HCT116 (cell line): ENCODE results near the gene LAPTM4A. TPM values are rescaled to one million over a fixed set of nuclear protein-coding genes. Genes with fewer than 3 reads are reported as not detected.

ENCODE experiments used
- ATAC-seq: fragments of 200-7000 bp; cut with Tn5 transposase; 2 replicates; pipeline ENCODE4 v1.9.1; 2020; ENCODE audit warnings: mild to moderate bottlenecking, moderate library complexity
- BruUV-seq: library from RNA; stranded (reverse); fragments of 400-500 nt; replicated peaks from 2 replicates; lab custom pipeline; 2021; lab: Mats Ljungman, UMichigan
- CTCF ChIA-PET: fragments of 300-600 bp; sonication (Branson Sonifier 250); formaldehyde crosslinking; loops from one replicate; lab custom pipeline; 2021; ENCODE audit warnings: antibody characterized with exemption; lab: Charles Lee
- POLR2A ChIA-PET: fragments of 300-600, 350-600 bp; sonication (Branson Sonifier 250); formaldehyde crosslinking; loops from one replicate; lab custom pipeline; 2021; ENCODE audit warnings: antibody characterized with exemption; lab: Charles Lee
- RAD21 ChIA-PET, 2 experiments: fragments of 300-600 bp; sonication (Branson Sonifier 250); formaldehyde crosslinking; loops; one replicate each; lab custom pipeline; 2023; ENCODE audit warnings: low total read pairs in 2 of 2; ENCODE audit not compliant: uncharacterized antibody in 2 of 2, unreplicated experiment in 2 of 2, low non-redundant PET in 1 of 2; lab: Charles Lee
- DNase-seq: peaks from one replicate; pipeline ENCODE4 v3.0.0-alpha.2; 2010; ENCODE audit warnings: low read depth, low spot score
- H2AFZ ChIP-seq: fragments of 200-600 bp; shearing (Covaris generic), sonication (generic); 2 replicates; pipeline ENCODE4 v1.6.1; 2017; ENCODE audit warnings: low read depth, mixed run types, mixed read lengths, antibody characterized with exemption, low read length; ENCODE audit not compliant: poor library complexity, severe bottlenecking
- H3K27ac ChIP-seq: 2 replicates; pipeline ENCODE4 v1.5.1; 2012; ENCODE audit warnings: low read depth, low read length
- H3K27me3 ChIP-seq: fragments of 200-600 bp; sonication (generic); 2 replicates; pipeline ENCODE4 v1.6.1; 2016; ENCODE audit warnings: mixed run types, low read length, mixed read lengths; ENCODE audit not compliant: insufficient read depth
- H3K36me3 ChIP-seq, 2 experiments: fragments of 200-500 bp in 1 of 2; fragments of 200-600 bp in 1 of 2; sonication (Bioruptor generic) in 1 of 2; sonication (generic) in 1 of 2; 2 replicates each; pipeline versions ENCODE4 v1.5.1 to v1.6.1; 2014 to 2016; ENCODE audit warnings: low read length in 2 of 2, inconsistent platforms in 1 of 2, mixed read lengths in 1 of 2, mixed run types in 1 of 2; ENCODE audit not compliant: insufficient read depth in 2 of 2, control insufficient read depth in 1 of 2
- H3K4me1 ChIP-seq, 2 experiments: fragments of 200-600 bp in 1 of 2; sonication (generic) in 1 of 2; 2 replicates each; pipeline versions ENCODE4 v1.5.1 to v1.6.1; 2012 to 2017; ENCODE audit warnings: low read length in 2 of 2, inconsistent platforms in 1 of 2, mild to moderate bottlenecking in 1 of 2, mixed read lengths in 1 of 2, mixed run types in 1 of 2, moderate library complexity in 1 of 2; ENCODE audit not compliant: insufficient read depth in 2 of 2, control insufficient read depth in 1 of 2
- H3K4me2 ChIP-seq: fragments of 200-600 bp; sonication (generic); 2 replicates; pipeline ENCODE4 v1.6.1; 2017; ENCODE audit warnings: mixed run types, low read length, mixed read lengths
- H3K4me3 ChIP-seq, 2 experiments: fragments of 200-600 bp in 1 of 2; sonication (generic) in 1 of 2; replicated peaks in 1 of 2; 2 replicates each; pipeline ENCODE4 v1.5.1; 2011 to 2016; ENCODE audit warnings: low read length in 2 of 2, control low read depth in 1 of 2, low read depth in 1 of 2, mild to moderate bottlenecking in 1 of 2, mixed read lengths in 1 of 2, mixed run types in 1 of 2
- H3K79me2 ChIP-seq: fragments of 200-600 bp; sonication (generic); 2 replicates; pipeline ENCODE4 v1.6.1; 2017; ENCODE audit warnings: mild to moderate bottlenecking, mixed run types, low read length, moderate library complexity, mixed read lengths; ENCODE audit not compliant: insufficient read depth
- H3K9ac ChIP-seq: fragments of 200-600 bp; sonication (generic); 2 replicates; pipeline ENCODE4 v1.6.1; 2016; ENCODE audit warnings: low read length, mixed read lengths
- H3K9me2 ChIP-seq: fragments of 200-600 bp; sonication (generic), shearing (Covaris generic); 2 replicates; pipeline ENCODE4 v1.6.1; 2017; ENCODE audit warnings: mixed run types, mild to moderate bottlenecking, moderate library complexity; ENCODE audit not compliant: insufficient read depth
- H3K9me3 ChIP-seq, 2 experiments: fragments of 200-500 bp in 1 of 2; fragments of 200-600 bp in 1 of 2; sonication (Bioruptor generic) in 1 of 2; sonication (generic) in 1 of 2; 2 replicates each; pipeline ENCODE4 v1.6.1; 2014 to 2017; ENCODE audit warnings: low read length in 2 of 2, mixed read lengths in 2 of 2, inconsistent platforms in 1 of 2, low read depth in 1 of 2, mild to moderate bottlenecking in 1 of 2, mixed run types in 1 of 2, moderate library complexity in 1 of 2; ENCODE audit not compliant: control insufficient read depth in 1 of 2, insufficient read depth in 1 of 2
- H4K20me1 ChIP-seq: fragments of 200-600 bp; sonication (generic), shearing (Covaris generic); 2 replicates; pipeline ENCODE4 v1.6.1; 2017; ENCODE audit warnings: mixed run types, mild to moderate bottlenecking, moderate library complexity; ENCODE audit not compliant: insufficient read depth
- CBX3 ChIP-seq: IDR thresholded peaks from 2 replicates; pipeline ENCODE4 v1.6.1; 2012; ENCODE audit warnings: low read depth
- EGR1 ChIP-seq: IDR thresholded peaks from 2 replicates; pipeline ENCODE4 v1.6.1; 2012; ENCODE audit warnings: low read depth
- ELF1 ChIP-seq: IDR thresholded peaks from 2 replicates; pipeline ENCODE4 v1.6.1; 2012; ENCODE audit warnings: low read depth, borderline replicate concordance
- FOSL1 ChIP-seq: IDR thresholded peaks from 2 replicates; pipeline ENCODE4 v1.6.1; 2012; ENCODE audit warnings: low read depth
- JUND ChIP-seq: IDR thresholded peaks from 2 replicates; pipeline ENCODE4 v1.6.1; 2012
- POLR2A ChIP-seq: IDR thresholded peaks from 2 replicates; pipeline ENCODE4 v1.7.0; 2011; ENCODE audit warnings: borderline replicate concordance; ENCODE audit not compliant: insufficient read depth, insufficient read length; ENCODE audit errors: extremely low read depth
- POLR2AphosphoS5 ChIP-seq: IDR thresholded peaks from 2 replicates; pipeline ENCODE4 v1.6.1; 2011; ENCODE audit warnings: mild to moderate bottlenecking, low read depth, low read length, moderate library complexity
- SP1 ChIP-seq: IDR thresholded peaks from 2 replicates; pipeline ENCODE4 v1.6.1; 2012; ENCODE audit warnings: low read depth
- SRF ChIP-seq: IDR thresholded peaks from 2 replicates; pipeline ENCODE4 v1.6.1; 2012; ENCODE audit warnings: low read depth
- TCF7L2 ChIP-seq: IDR thresholded peaks from 2 replicates; pipeline ENCODE4 v1.7.0; 2011; ENCODE audit warnings: borderline replicate concordance, inconsistent platforms; ENCODE audit not compliant: insufficient read depth, insufficient read length; ENCODE audit errors: extremely low read depth
- YY1 ChIP-seq: IDR thresholded peaks from 2 replicates; pipeline ENCODE4 v1.6.1; 2011; ENCODE audit warnings: low read length, low read depth, moderate library complexity, mild to moderate bottlenecking; ENCODE audit not compliant: insufficient replicate concordance; ENCODE audit errors: extremely low read depth
- ZNF274 ChIP-seq: fragments of 200-500 bp; sonication (Bioruptor generic); IDR thresholded peaks from 2 replicates; pipeline ENCODE4 v1.6.1; 2014; ENCODE audit warnings: mild to moderate bottlenecking, low read depth, low read length, inconsistent platforms
- intact Hi-C: fragments of 100-400 bp; cut with micrococcal nuclease; formaldehyde crosslinking; loops from 2 replicates; pipeline ENCODE4 v1.10.0; 2022
- total RNA-seq: library from RNA; stranded (reverse); gene quantifications from one replicate; pipeline ENCODE4 v1.2.1, GENCODE V29; 2021; ENCODE audit not compliant: unreplicated experiment
- TF ChIP-seq, protein P1 (sequence below): IDR thresholded peaks from 2 replicates; pipeline ENCODE4 v1.6.1; 2012
- TF ChIP-seq, protein P2 (sequence below): IDR thresholded peaks from 2 replicates; pipeline ENCODE4 v1.6.1; 2012
- TF ChIP-seq, protein P3 (sequence below): IDR thresholded peaks from 2 replicates; pipeline ENCODE4 v1.6.1; 2011; ENCODE audit warnings: mild to moderate bottlenecking, low read length, moderate library complexity; ENCODE audit not compliant: insufficient replicate concordance; ENCODE audit errors: extremely low read depth
- TF ChIP-seq, protein P4 (sequence below): IDR thresholded peaks from 2 replicates; pipeline ENCODE4 v1.6.1; 2012; ENCODE audit warnings: low read depth

The LAPTM4A gene
- total RNA-seq, 1 experiment from 2014 or later, result 84.5 TPM

DNA sequence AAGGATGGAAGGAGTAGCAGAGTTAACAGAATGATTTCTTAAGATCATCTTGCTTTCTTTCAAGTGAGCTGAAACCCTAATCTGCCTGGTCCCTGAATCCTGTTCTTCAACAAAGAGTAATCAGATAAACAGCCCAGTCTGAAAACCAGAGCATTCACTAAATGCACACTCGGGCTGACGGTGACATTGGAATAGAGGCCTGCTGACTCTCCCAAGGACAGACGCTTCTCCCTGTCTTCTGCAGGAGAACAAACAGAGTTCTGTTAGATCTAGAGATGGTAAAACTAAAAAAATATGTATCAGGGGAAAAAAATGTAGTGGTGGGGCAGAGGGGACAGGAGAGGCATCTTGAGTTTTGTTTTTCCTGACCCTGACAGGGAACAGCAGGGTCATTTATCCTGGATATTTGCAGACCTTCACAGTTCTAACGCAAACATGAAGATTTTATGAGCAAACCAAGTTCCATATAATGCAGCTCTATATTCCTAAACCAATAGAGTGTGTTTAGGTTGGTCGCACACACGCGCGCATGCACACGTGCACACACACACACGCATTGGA lies 46.3 kb downstream of the LAPTM4A start:
- H3K36me3 ChIP-seq, result no peaks in the 10 kb centered on the region
- TF ChIP-seq ZNF274, result no peak
- TF ChIP-seq, protein P1, sequence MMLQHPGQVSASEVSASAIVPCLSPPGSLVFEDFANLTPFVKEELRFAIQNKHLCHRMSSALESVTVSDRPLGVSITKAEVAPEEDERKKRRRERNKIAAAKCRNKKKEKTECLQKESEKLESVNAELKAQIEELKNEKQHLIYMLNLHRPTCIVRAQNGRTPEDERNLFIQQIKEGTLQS, result no peak
- TF ChIP-seq EGR1, result no peak
- no peak for TF ChIP-seq POLR2AphosphoS5
- no peak for TF ChIP-seq CBX3
- no peak for TF ChIP-seq SP1
- TF ChIP-seq SRF, result no peak
- no peak for TF ChIP-seq ELF1
- no peak for TF ChIP-seq TCF7L2
- no peak for TF ChIP-seq POLR2A
- TF ChIP-seq JUND, result no peak
- no peaks in the 10 kb centered on the region for H3K79me2 ChIP-seq
- no peak overlapping the region for H3K9ac ChIP-seq
- no peak overlapping the region for H3K4me2 ChIP-seq
- no peaks in the 10 kb centered on the region for H3K9me2 ChIP-seq
- CTCF ChIA-PET, result no interaction called here
- ATAC-seq (no peak), DNase-seq (no peak)
- H3K4me1 ChIP-seq, result no peaks in the 10 kb centered on the region
- H4K20me1 ChIP-seq, result no peaks in the 10 kb centered on the region
- no peaks in the 10 kb centered on the region for H3K27me3 ChIP-seq
- RAD21 ChIA-PET, result no interaction called here
- H3K9me3 ChIP-seq, result no peaks in the 10 kb centered on the region
- H3K27ac ChIP-seq, result no peak overlapping the region
- no TSS peak for BruUV-seq
- intact Hi-C loops, result no loop called here
- H2AFZ ChIP-seq, result no peak overlapping the region
- POLR2A ChIA-PET, result no interaction called here
- H3K4me3 ChIP-seq, result no peak overlapping the region

DNA sequence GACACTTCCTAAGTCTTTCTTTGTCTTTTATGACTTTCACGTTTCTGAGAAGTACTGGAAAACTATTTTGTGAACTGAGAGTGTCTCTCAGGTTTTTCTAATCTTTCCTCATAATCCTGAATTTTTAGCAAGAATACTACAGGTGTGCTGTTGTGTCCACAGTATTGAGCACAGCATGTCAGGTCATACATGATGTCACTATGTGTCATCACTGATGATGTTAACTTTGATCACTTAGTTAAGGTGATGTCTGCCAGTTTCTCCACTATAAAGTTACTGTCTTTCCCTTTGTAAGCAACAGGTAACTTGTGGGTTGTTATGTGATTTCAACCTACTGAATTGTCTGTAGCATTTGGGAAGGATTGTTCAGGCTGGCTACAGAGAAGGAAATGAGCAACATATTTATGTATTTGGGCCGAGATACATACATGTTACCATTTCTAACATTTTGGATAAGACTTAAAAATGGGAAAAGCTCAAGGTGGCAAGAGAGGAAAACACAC lies 50.0 kb downstream of the LAPTM4A start:
- ATAC-seq, result no peak
- ChIA-PET CTCF (interaction anchor here (1.8 kb wide), 1 partner anchor 14 kb away, joined by 9 read pairs; no protein-coding TSS in a partner anchor), RAD21 (no interaction called here), POLR2A (no interaction called here)
- no peak overlapping the region for H3K27ac ChIP-seq
- H3K4me3 ChIP-seq, result no peak overlapping the region
- H3K79me2 ChIP-seq, result no peaks in the 10 kb centered on the region
- H3K36me3 ChIP-seq, result no peaks in the 10 kb centered on the region
- H3K4me2 ChIP-seq, result no peak overlapping the region
- H3K9me3 ChIP-seq, result no peaks in the 10 kb centered on the region
- DNase-seq, result no peak
- H2AFZ ChIP-seq, result no peak overlapping the region
- no TSS peak for BruUV-seq
- no peaks in the 10 kb centered on the region for H4K20me1 ChIP-seq
- intact Hi-C loops, result no loop called here
- H3K9ac ChIP-seq, result no peak overlapping the region
- no peaks in the 10 kb centered on the region for H3K4me1 ChIP-seq
- H3K9me2 ChIP-seq, result no peaks in the 10 kb centered on the region
- H3K27me3 ChIP-seq, result no peaks in the 10 kb centered on the region
- TF ChIP-seq, protein P2, sequence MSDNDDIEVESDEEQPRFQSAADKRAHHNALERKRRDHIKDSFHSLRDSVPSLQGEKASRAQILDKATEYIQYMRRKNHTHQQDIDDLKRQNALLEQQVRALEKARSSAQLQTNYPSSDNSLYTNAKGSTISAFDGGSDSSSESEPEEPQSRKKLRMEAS, result no peak
- TF ChIP-seq FOSL1 (0 out of 2 replicates have a peak, but pooled peaks have one; percentile 16), YY1 (no peak), SP1 (no peak), TCF7L2 (no peak)
- TF ChIP-seq, protein P3, sequence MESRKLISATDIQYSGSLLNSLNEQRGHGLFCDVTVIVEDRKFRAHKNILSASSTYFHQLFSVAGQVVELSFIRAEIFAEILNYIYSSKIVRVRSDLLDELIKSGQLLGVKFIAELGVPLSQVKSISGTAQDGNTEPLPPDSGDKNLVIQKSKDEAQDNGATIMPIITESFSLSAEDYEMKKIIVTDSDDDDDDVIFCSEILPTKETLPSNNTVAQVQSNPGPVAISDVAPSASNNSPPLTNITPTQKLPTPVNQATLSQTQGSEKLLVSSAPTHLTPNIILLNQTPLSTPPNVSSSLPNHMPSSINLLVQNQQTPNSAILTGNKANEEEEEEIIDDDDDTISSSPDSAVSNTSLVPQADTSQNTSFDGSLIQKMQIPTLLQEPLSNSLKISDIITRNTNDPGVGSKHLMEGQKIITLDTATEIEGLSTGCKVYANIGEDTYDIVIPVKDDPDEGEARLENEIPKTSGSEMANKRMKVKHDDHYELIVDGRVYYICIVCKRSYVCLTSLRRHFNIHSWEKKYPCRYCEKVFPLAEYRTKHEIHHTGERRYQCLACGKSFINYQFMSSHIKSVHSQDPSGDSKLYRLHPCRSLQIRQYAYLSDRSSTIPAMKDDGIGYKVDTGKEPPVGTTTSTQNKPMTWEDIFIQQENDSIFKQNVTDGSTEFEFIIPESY, result no peak
- TF ChIP-seq, protein P4, sequence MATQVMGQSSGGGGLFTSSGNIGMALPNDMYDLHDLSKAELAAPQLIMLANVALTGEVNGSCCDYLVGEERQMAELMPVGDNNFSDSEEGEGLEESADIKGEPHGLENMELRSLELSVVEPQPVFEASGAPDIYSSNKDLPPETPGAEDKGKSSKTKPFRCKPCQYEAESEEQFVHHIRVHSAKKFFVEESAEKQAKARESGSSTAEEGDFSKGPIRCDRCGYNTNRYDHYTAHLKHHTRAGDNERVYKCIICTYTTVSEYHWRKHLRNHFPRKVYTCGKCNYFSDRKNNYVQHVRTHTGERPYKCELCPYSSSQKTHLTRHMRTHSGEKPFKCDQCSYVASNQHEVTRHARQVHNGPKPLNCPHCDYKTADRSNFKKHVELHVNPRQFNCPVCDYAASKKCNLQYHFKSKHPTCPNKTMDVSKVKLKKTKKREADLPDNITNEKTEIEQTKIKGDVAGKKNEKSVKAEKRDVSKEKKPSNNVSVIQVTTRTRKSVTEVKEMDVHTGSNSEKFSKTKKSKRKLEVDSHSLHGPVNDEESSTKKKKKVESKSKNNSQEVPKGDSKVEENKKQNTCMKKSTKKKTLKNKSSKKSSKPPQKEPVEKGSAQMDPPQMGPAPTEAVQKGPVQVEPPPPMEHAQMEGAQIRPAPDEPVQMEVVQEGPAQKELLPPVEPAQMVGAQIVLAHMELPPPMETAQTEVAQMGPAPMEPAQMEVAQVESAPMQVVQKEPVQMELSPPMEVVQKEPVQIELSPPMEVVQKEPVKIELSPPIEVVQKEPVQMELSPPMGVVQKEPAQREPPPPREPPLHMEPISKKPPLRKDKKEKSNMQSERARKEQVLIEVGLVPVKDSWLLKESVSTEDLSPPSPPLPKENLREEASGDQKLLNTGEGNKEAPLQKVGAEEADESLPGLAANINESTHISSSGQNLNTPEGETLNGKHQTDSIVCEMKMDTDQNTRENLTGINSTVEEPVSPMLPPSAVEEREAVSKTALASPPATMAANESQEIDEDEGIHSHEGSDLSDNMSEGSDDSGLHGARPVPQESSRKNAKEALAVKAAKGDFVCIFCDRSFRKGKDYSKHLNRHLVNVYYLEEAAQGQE, result no peak
